GM18511 (cell line): ENCODE data around the gene NAV2.
"Not testable (repeated sequence)": the region's sequence is repeated elsewhere in the genome, so short reads cannot be mapped to it uniquely, and the experiment has no call there.

Experiments
- ATAC-seq: cut with Tn5 transposase; IDR thresholded peaks from one replicate; pipeline ENCODE4 v1.9.1; 2021; ENCODE audit warnings: mild to moderate bottlenecking, moderate library complexity; ENCODE audit not compliant: unreplicated experiment

NAV2 gene

DNA sequence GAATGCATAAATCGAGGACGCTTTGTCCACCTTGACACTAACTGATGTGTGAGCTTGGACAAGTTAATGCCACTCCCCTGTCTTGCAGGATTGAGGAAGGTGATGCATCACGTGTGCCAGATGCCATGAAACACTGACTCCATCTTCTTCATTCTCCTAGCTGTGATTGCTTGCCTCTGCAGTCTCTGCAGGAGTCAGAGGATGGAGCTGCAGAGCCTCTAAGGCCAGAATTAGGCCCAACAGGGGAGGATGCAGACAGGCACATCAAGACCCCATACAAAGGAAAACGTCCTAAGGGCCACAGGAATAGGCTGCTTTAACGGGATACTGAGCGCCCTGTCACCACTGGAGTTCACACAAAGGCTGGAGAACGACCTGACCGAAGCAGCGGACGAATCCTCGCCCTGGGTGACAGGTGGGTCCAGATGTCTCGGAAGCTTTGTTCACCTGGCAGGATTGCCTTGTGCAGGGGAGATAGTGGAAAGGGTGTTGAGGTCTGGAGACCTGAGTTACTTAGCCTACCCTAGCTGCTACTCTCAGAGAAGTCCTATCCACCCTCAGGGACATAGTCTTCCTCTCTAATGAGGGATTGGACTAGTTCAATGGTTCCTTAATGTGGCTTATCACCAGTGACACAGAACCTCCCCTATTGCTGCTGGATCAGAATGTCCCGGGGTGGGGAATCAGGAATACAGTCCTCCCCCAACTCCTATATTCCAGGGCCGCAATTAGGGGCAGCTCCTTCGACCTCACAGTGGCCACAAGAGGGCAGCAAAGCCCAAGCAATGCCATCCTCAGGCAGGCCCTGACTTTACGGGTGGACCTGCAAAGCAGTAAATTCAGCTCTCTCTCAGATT lies 415.3 kb downstream of the NAV2 start:
- ATAC-seq, result peak; percentile 81

- ATAC-seq, result not testable (repeated sequence)
Measured at GRCh38 chr11:20128528-20128825, 415.8 kb downstream of the NAV2 start.

GRCh38 chr11:20129665-20130064 lies 417.0 kb downstream of the NAV2 start:
- ATAC-seq, result no peak

DNA sequence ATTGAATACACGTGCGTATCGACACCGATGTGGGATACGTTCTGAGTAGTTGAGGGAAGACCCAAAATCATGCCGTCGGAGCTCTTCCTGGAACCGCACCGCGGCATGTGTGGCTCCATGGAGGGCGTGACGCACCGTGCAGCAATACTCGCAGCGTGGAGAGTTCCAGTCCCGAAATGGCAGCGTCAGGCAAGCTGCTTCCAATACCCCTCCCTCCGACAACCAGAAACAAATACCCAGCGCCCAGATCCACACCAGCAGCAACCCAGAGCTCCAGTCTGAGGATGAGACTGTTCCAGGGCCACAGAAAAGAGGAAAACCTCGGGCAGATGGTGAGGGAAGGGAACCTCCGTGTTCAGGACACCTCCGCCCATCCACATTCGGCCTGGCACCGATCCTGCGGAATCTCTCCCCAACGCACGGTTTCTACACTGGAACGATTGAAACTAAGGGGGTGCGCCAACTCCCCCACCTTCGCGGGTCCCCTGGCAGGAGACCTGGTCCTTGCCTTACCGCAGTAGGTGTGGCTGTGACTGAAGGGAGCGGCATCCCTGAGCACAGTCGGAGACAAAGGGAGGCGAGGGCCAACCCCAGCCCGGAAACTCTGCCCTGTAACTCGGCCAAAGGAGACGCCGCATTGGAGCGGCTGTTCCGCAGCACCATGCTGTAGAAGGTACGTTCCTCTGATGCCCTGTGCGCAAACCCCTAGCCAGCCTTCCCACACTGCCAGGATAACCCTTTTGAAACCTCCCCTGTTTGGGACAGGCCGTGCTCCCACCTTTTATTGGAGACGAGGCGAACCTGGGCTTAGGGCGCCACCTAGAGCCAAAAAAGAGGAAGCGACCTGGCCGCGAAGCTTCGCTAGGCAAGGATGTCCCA lies 419.4 kb downstream of the NAV2 start:
- ATAC-seq, result peak; percentile 58

DNA sequence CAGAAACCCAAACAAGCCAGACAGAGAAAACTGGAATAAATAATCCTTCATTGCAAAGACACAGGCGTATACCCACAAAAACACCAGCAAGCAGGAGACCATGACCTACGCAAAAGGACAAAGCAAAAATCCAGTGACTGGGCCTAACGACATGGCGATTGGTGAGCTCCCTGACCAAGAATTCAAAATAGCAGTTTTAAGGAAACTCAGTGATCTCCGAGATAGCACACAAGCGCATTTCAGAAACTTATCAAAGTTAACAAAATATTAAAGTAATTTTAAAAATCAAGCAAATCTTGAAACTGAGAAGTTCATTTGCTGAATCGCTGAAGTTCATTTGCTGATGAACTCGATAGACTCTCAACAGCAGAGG lies 420.0 kb downstream of the NAV2 start:
- ATAC-seq, result no peak

GRCh38 chr11:20134991-20135736 lies 422.5 kb downstream of the NAV2 start:
- no peak for ATAC-seq

DNA sequence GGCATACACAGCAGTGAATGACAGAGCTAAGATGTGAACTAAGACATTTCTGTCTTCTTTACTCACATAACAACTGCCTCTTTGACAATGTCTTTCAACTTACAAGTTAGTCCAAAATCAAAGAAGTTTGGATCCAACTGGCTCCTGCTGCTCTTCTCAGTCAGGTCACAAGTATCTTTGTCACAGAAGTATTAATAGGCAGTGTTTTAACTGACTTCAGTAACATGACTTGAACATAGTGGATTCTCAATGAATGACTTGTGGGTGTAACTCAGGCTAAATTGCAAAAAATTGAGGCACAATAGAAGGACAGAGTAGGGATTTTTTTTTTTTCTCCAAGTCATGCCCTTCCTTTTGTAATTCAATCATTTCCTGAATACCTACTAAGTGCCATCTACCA lies 425.0 kb downstream of the NAV2 start:
- no peak for ATAC-seq

GRCh38 chr11:20138707-20139106 lies 426.1 kb downstream of the NAV2 start:
- no peak for ATAC-seq

- no peak for ATAC-seq
Measured at GRCh38 chr11:20154381-20154780, 441.7 kb downstream of the NAV2 start.

DNA sequence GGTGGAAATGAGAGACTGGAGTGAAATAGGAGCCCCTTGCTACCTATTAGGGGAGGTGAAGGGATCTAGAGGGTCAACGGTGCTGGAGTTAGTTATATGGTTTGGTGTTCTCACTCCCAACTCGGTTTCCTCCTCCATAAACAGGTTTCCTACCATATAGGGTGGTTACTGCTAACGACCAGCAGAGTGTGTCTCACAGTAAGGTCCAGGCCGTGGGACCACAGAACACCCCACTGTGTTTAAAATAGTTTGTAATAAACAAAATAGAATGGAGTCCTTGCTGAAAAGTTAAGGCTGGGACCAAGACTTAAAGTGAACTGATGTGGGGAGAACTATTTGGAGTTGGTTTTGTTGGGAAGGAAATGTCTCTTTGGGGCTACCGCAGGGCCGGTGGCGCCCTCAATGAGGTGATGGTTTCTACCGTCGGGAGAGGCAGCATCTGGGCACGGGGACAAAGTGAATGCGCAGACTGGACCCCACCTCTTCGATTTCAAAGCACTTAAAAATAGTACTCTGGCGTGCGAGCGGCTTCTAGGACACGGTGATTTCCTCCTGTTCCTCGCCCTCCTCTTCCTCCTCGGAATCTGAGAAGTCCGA lies 443.1 kb downstream of the NAV2 start:
- ATAC-seq, result no peak

GRCh38 chr11:20156280-20156875 lies 443.7 kb downstream of the NAV2 start:
- no peak for ATAC-seq

- ATAC-seq, result no peak
Measured at GRCh38 chr11:20156876-20157613, 444.4 kb downstream of the NAV2 start.

- ATAC-seq, result no peak
Measured at GRCh38 chr11:20157728-20158127, 445.1 kb downstream of the NAV2 start.

DNA sequence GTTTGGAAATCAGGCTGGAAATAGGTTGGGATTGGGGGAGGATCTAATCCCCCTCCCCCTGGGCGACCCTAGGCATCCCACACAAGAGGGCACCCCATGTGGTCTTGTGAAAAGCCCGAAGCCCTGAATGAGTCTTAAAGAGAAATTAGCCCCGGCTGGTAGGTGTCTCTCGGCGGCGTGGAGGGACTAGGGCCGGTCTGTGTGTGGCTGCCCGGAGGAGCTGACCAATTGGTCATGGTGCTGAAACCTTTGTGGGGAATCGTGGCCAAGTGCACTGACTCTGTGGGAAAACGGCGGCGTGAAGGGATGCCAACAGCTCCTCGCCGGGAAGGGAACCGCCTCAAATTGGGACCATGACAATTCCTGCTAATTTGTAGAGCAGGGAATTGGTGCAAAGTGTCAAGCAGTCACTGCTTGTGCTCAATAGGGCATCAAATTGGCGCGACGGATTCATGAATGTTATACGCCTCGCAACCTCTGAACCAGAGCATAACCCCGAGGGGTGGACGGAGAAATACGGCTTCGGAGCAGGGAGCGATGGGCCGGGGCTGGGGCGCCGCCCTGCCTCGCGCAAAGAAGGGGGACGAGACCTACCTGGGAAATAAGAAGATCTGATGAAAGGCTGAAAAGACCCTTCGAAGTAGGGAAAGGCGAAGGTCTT lies 446.1 kb downstream of the NAV2 start:
- ATAC-seq, result no peak

GRCh38 chr11:20159466-20160381 lies 447.1 kb downstream of the NAV2 start:
- no peak for ATAC-seq

DNA sequence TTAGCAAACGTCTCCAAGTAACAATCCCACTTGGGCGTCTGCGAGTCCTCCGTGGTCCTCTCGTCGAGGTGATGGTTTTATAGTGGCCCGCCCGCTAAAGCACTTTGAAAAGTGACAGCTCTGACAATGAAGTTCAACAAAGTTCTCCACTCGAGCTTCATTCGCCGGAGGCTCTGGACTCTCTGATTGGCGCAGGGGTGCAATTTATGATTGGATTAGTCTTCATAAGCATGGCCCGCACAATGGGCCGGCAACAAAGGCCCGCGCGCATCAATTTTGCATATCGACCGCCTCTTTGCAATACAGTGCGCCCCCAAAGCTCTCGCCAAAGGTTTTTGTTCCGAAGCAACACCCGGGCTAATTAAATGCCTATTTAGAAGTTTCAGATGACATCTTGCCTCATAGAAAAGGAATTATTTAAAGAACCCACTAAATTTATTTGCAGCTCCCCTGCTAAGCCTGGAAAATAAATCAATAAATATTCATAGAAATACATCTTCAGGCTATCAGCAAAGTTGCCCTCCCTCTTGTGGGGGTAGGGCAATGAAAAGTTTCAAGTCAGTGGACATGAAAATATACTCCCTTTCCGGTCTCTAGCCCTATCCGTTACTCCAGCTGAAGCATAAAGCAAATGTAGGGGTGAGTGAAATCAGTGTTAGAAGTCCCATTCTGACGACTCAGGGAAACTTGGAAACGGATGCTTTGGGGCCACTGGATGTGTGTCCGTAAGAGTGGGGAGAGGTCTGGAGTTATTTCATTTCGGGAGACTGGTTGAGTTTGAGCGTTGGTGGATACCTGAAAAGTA lies 448.0 kb downstream of the NAV2 start, which contains the start of gene DBX1:
Gene DBX1, minus strand, starts transcription at position 51 of the 805 bp plus-strand sequence. CDS start 151 bp downstream, outside the sequence.
- no peak for ATAC-seq

DNA sequence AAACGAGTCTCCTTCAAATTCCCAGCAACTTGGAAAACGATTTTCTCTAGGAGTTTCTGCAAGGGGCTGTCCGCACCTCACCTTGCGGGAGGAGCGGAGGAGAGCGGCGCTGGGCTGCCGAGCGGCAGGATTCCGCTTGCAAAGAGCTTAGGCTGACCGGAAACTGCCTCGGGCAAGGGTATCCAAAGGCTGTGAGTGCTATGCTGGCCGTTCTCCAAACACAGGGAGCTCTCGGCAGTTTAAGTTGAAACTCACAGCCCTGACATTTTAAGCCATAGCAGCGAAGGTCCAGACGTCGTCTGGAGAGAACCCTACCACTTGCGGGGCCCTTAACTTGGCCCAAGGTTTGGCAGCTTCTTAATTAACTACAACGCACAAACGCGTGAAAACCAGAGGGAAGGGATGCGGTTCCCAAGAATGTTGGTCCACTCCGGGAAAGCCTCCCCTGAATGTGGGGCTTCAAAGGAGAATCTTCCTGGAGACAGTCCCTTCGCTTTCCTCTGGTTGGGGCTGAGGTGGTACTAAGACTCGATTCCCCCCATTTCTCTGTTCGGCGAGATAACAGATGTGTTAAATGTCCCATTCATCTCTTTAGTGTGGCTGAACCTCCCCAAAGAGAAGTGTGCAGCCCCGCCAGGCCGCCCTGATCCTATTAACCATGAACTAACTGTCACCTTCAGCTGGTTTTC lies 448.7 kb downstream of the NAV2 start:
- no peak for ATAC-seq
